ENCODE data around the gene BTF3L4.

DNA sequence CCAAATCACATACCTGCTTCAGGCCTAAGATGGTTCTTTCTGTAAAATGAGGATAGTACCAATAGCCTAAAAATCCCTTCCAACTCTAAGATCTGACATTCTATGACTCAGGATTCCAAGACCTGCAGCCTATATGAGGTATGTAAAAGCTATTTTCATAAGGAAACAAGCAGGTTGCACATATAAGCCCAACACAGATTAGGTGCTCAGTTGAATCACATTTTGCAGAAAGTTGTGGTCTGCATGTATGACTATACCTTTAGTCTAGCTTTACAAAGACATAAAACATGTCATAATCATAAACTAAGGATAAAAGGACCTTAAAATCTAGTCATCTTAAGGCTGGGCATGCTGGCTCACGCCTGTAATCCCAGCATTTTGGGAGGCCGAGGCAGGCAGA, 29.8 kb upstream of the BTF3L4 start:
- TF ChIP-seq GATA2 (IDR thresholded peaks at IDR 0.05; ENCODE audit: low read depth, low read length) (no peak), GATA3 (IDR thresholded peaks at IDR 0.05; ENCODE audit: low read depth, low read length) (no peak)

Data from SH-SY5Y (cell line).